ENCODE measurements around the gene AKAP4.

The AKAP4 gene

DNA sequence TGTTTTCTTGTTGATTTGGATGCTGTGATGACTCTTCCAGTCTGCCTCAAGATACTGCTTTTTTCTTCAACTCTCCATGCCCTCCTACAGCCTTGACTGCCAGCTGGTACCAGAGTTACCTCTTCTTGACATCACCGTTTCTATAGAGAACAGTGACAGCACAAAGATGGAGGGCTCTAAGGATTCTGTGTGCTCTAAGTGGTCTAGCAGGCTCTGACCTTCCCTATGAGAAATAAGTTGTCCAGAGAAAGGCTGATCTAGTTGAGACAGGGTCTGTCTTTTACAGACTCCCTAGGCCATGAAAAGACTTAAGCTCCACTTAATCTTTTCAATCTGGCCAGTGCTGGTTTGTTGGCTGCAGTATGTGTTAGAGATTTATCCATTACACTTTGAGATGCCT lies at the start of gene AKAP4:
TSS of gene AKAP4 (minus strand) at position 101 of the 400 bp plus-strand sequence. CDS start 118 bp downstream, outside the sequence.
- no peak for DNase-seq (ENCODE audit: low read depth in 1 of 2, low spot score in 1 of 2)

DNA sequence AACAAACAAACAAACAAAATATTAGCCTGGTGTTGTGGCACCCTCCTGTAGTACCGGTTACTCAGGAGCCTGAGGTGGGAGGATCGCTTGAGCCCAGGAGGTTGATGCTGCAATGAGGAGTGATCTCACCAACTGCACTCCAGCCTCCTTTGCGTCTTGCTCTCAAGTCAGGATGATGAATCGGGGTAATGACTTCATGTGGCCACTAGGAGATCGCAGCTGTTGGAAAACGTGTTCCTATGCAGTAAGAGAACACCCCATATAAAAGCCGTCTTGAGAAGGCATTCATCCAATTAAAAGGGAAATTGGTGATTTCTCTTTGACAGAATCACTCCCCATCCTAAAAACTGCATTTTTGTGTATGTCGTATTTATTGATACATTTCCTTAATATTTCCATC lies 10.7 kb upstream of the AKAP4 start:
- DNase-seq (ENCODE audit: low read depth in 1 of 2, low spot score in 1 of 2): no peak

DNA sequence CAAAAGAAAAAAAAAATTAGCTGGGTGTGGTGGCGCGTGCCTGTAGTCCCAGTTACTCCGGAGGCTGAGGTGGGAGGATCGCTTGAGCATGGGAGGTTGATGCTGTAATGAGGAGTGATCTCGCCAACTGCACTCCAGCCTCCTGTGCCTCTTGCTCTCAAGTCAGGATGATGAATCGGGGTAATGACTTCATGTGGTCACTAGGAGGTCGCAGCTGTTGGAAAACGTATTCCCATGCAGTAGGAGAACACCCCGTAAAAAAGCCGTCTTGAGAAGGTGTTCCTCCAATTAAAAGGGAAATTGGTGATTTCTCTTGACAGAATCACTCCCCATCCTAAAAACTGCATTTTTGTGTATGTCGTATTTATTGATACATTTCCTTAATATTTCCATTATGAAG lies 5.9 kb upstream of the AKAP4 start:
- DNase-seq (ENCODE audit: low read depth in 1 of 2, low spot score in 1 of 2): no peak

- peak; percentile 36 to 57 for DNase-seq (ENCODE audit: low read depth in 1 of 2, low spot score in 1 of 2)
Observed at GRCh38 chrX:50204364-50204899, 3.6 kb upstream of the AKAP4 start, which contains the start of gene CCNB3. TSS of gene CCNB3 (plus strand) at chrX:50204765. CDS start at chrX:50285164, 80,399 bp downstream.

- DNase-seq (ENCODE audit: low read depth in 1 of 2, low spot score in 1 of 2): no peak
Observed at GRCh38 chrX:50202539-50202938, 1.7 kb upstream of the AKAP4 start.

GRCh38 chrX:50198348-50198747 lies 2.5 kb downstream of the AKAP4 start:
- no peak for DNase-seq (ENCODE audit: low read depth in 1 of 2, low spot score in 1 of 2)

DNA sequence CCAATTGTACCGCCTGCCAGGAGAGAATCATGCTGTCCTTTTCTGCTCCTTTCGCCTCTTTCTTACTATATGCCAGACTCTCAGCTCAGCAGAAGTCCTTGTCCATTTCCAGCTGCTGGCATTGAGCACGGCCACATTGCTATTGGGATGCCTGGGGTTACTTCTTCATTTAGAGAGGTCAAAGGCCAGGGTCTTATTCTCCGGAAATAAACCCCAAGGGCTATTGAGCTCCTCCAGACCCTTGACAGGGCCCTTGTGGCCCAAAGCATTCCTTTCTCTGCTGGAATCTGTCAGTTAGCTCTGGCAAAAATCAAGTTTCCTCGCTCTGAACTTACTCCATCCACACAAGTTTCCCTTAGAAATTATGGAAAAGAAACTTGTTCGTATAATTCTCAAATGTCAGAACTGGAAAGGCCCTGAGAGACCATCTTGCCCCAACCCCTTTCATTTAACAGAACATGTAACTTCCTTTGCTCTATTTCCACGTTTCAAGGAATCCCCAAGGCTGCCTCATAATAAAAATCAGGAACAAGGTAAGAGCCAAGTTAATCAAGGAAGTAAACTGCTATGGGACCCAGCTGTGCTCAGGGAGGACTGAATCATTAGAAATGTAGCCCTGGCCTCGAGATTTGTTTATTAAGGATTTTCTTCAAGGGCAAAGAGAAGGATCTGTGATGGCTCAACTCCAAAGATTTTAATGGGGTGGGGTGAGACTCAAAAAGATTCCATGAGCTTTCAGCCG lies 11.8 kb downstream of the AKAP4 start:
- DNase-seq (ENCODE audit: low read depth in 1 of 2, low spot score in 1 of 2): no peak

- no peak for DNase-seq (ENCODE audit: low read depth in 1 of 2, low spot score in 1 of 2)
Observed at GRCh38 chrX:50183891-50184290, 16.9 kb downstream of the AKAP4 start.

- DNase-seq (ENCODE audit: low read depth in 1 of 2, low spot score in 1 of 2): no peak
Observed at GRCh38 chrX:50180073-50180940, 20.5 kb downstream of the AKAP4 start.

DNA sequence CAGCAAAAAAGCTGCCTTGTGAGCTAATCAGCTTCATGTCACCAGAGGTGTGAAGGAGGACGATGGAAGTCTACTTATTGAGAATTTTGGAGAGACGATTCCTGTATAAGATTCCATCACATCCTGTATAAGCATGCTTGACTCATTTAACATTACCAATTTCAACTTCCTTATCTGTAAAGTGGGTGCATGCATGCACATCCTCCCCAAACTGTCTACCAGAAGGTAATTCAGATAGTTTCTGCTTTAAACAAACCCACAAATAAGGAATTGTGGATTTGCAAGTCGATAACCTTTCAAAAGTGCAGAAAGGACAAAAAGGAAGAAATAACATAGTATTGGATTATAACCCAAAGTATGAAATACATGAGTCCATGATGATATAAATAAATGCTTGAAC lies 31.1 kb downstream of the AKAP4 start:
- no peak for DNase-seq (ENCODE audit: low read depth in 1 of 2, low spot score in 1 of 2)

DNA sequence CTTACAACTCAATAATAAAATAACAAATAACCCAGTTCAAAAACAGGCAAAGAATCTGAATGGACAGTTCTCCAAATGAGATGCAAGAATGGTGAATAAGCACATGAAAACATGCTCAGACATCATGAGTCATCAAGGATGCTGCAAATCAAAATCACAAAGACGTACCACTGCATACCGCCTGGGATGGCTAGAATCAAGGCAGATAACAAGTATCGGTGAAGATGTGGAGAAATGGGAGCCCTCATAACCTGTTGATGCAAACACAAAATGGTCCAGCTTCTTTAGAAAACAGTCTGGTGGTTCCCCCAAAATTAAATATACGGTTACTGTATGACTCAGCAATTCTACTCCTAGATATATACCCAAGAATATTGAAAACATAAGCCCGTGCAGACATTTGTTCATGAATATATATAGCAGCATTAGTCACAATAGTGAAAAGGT lies 32.5 kb downstream of the AKAP4 start:
- DNase-seq (ENCODE audit: low read depth in 1 of 2, low spot score in 1 of 2): no peak

- DNase-seq (ENCODE audit: low read depth in 1 of 2, low spot score in 1 of 2): no peak
Observed at GRCh38 chrX:50167366-50167765, 33.4 kb downstream of the AKAP4 start.

GRCh38 chrX:50165727-50166126 lies 35.1 kb downstream of the AKAP4 start:
- DNase-seq (ENCODE audit: low read depth in 1 of 2, low spot score in 1 of 2): no peak

- DNase-seq (ENCODE audit: low read depth in 1 of 2, low spot score in 1 of 2): no peak
Observed at GRCh38 chrX:50161127-50161526, 39.7 kb downstream of the AKAP4 start.

GRCh38 chrX:50158593-50158992 lies 42.2 kb downstream of the AKAP4 start:
- no peak for DNase-seq (ENCODE audit: low read depth in 1 of 2, low spot score in 1 of 2)

GRCh38 chrX:50157545-50158135 lies 43.2 kb downstream of the AKAP4 start:
- no peak for DNase-seq (ENCODE audit: low read depth in 1 of 2, low spot score in 1 of 2)

DNA sequence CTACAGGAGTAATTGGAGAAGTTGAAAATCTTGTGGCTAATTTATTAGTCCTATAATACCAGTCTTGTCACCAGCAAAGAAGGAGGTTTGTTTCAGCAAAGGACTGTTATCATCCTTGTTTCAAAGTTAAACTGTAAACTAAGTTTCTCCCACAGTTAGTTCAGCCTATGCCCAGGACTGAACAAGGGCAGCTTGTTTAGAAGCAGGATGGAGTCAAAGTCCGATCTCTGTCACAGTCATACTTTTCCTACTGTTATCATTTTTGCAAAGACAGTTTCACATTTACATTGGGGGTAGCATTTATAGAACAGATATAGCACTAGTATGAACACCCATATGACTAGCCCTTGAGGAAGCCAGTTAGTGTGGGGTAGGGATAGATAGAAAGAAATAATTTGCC lies 46.4 kb downstream of the AKAP4 start:
- DNase-seq (ENCODE audit: low read depth in 1 of 2, low spot score in 1 of 2): no peak

GRCh38 chrX:50152456-50152855 lies 48.4 kb downstream of the AKAP4 start:
- no peak for DNase-seq (ENCODE audit: low read depth in 1 of 2, low spot score in 1 of 2)

- no peak for DNase-seq (ENCODE audit: low read depth in 1 of 2, low spot score in 1 of 2)
Observed at GRCh38 chrX:50147972-50148371, 52.8 kb downstream of the AKAP4 start.
